GM23338 (cell line): ENCODE data around the gene APOL6. TPM values are rescaled to one million over a fixed set of nuclear protein-coding genes. Genes with fewer than 3 reads are reported as not detected.
A peak's percentile ranks its signal among the peaks of the same experiment; 100 is the strongest.

ENCODE experiments used
- ATAC-seq: fragments of 200-7000 bp; cut with Tn5 transposase; 3 replicates; pipeline ENCODE4 v1.9.1; 2020
- DNase-seq: peaks from one replicate; pipeline ENCODE4 v3.0.0-alpha.2; 2015; ENCODE audit warnings: low spot score
- H2AFZ ChIP-seq: fragments of 200-600 bp; sonication (generic); 2 replicates; pipeline ENCODE4 v1.8.0; 2016; ENCODE audit warnings: antibody characterized with exemption, mild to moderate bottlenecking, moderate library complexity
- H3F3A ChIP-seq: fragments of 200-600 bp; sonication (generic); replicated peaks from 2 replicates; pipeline ENCODE4 v1.8.0; 2017; ENCODE audit warnings: antibody characterized with exemption, mixed run types, low read depth
- H3K27ac ChIP-seq: fragments of 200-600 bp; sonication (generic); 2 replicates; pipeline ENCODE4 v1.6.1; 2016; ENCODE audit warnings: low read depth
- H3K27me3 ChIP-seq: fragments of 200-600 bp; sonication (generic); 2 replicates; pipeline ENCODE4 v1.8.0; 2016; ENCODE audit warnings: mild to moderate bottlenecking, mixed run types, moderate library complexity; ENCODE audit not compliant: insufficient read depth
- H3K36me3 ChIP-seq: fragments of 200-600 bp; sonication (generic); 2 replicates; pipeline ENCODE4 v1.8.0; 2016; ENCODE audit warnings: mild to moderate bottlenecking; ENCODE audit not compliant: insufficient read depth
- H3K4me1 ChIP-seq: fragments of 200-600 bp; sonication (generic); 2 replicates; pipeline ENCODE4 v1.8.0; 2016; ENCODE audit warnings: mild to moderate bottlenecking, moderate library complexity; ENCODE audit not compliant: insufficient read depth
- H3K4me2 ChIP-seq: fragments of 200-600 bp; sonication (generic); 2 replicates; pipeline ENCODE4 v1.7.1; 2017; ENCODE audit warnings: mixed run types
- H3K4me3 ChIP-seq: fragments of 200-600 bp; sonication (generic); 2 replicates; pipeline ENCODE4 v1.6.1; 2016; ENCODE audit warnings: mixed run types
- H3K79me2 ChIP-seq: fragments of 200-600 bp; sonication (generic); replicated peaks from 2 replicates; pipeline ENCODE4 v1.8.0; 2017; ENCODE audit warnings: mild to moderate bottlenecking; ENCODE audit not compliant: insufficient read depth
- H3K9me2 ChIP-seq: fragments of 200-600 bp; sonication (generic); 2 replicates; pipeline ENCODE4 v1.8.0; 2017; ENCODE audit not compliant: insufficient read depth
- H4K20me1 ChIP-seq: fragments of 200-600 bp; sonication (generic); replicated peaks from 2 replicates; pipeline ENCODE4 v1.8.0; 2017; ENCODE audit warnings: mild to moderate bottlenecking; ENCODE audit not compliant: insufficient read depth
- H3K27ac Mint-ChIP-seq: 2 replicates; pipeline ENCODE4 v1.8.0; 2020; ENCODE audit warnings: inconsistent platforms, mild to moderate bottlenecking, moderate library complexity, mixed read lengths
- H3K27me3 Mint-ChIP-seq: 3 replicates; pipeline ENCODE4 v1.8.0; 2022; ENCODE audit warnings: low read depth, mild to moderate bottlenecking, moderate library complexity, mixed read lengths, inconsistent platforms; ENCODE audit not compliant: insufficient read depth, poor library complexity
- H3K36me3 Mint-ChIP-seq: 3 replicates; pipeline ENCODE4 v1.8.0; 2021; ENCODE audit warnings: low read depth, mild to moderate bottlenecking, inconsistent platforms, moderate library complexity, mixed read lengths
- H3K4me1 Mint-ChIP-seq: 3 replicates; pipeline ENCODE4 v1.8.0; 2020; ENCODE audit warnings: mild to moderate bottlenecking, inconsistent platforms, mixed read lengths
- H3K4me3 Mint-ChIP-seq: 3 replicates; pipeline ENCODE4 v1.8.0; 2021; ENCODE audit warnings: moderate library complexity, mild to moderate bottlenecking, inconsistent platforms, mixed read lengths
- H3K9me3 Mint-ChIP-seq: 3 replicates; pipeline ENCODE4 v1.8.0; 2020; ENCODE audit warnings: moderate library complexity, mild to moderate bottlenecking, inconsistent platforms, mixed read lengths
- CREB1 ChIP-seq: fragments of 250-450 bp; sonication (Bioruptor Pico); IDR thresholded peaks from 2 replicates; pipeline ENCODE4 v1.5.0; 2020; ENCODE audit warnings: low read depth, mild to moderate bottlenecking, moderate library complexity
- EZH2 ChIP-seq: fragments of 200-600 bp; sonication (generic); IDR thresholded peaks from one replicate; pipeline ENCODE4 v1.8.0; 2017; ENCODE audit warnings: antibody characterized with exemption, mild to moderate bottlenecking, low read depth; ENCODE audit not compliant: unreplicated experiment
- EZH2phosphoT487 ChIP-seq: fragments of 200-600 bp; sonication (generic); IDR thresholded peaks from one replicate; pipeline ENCODE4 v1.8.1; 2018; ENCODE audit warnings: antibody characterized with exemption; ENCODE audit not compliant: unreplicated experiment
- JUNB ChIP-seq: IDR thresholded peaks from one replicate; pipeline ENCODE4 v1.6.1; 2016; ENCODE audit warnings: antibody characterized with exemption; ENCODE audit not compliant: unreplicated experiment
- NANOG ChIP-seq: IDR thresholded peaks from 2 replicates; pipeline ENCODE4 v1.6.1; 2016; ENCODE audit warnings: antibody characterized with exemption, borderline replicate concordance
- REST ChIP-seq: IDR thresholded peaks from one replicate; pipeline ENCODE4 v1.6.1; 2018; ENCODE audit warnings: antibody characterized with exemption; ENCODE audit not compliant: unreplicated experiment
- STAT1 ChIP-seq: IDR thresholded peaks from one replicate; pipeline ENCODE4 v1.6.1; 2016; ENCODE audit warnings: antibody characterized with exemption; ENCODE audit not compliant: unreplicated experiment
- ZNF114 ChIP-seq: fragments of 250-450 bp; sonication (Bioruptor Pico); IDR thresholded peaks from 2 replicates; pipeline ENCODE4 v1.5.0; 2020; ENCODE audit warnings: mild to moderate bottlenecking, moderate library complexity
- ZNF462 ChIP-seq: fragments of 250-450 bp; sonication (Bioruptor Pico); IDR thresholded peaks from 2 replicates; pipeline ENCODE4 v1.5.0; 2020; ENCODE audit warnings: mild to moderate bottlenecking, moderate library complexity
- long read RNA-seq: library from polyadenylated mRNA; unstranded; transcript quantifications from one replicate; pipeline ENCODE4 v2.0.0, GENCODE V29; 2020; ENCODE audit not compliant: unreplicated experiment
- polyA plus RNA-seq: library from polyadenylated mRNA; unstranded; fragments of >200 nt; fragmentation: Nextera tagmentation; extraction: Ambion mirVana; gene quantifications from 2 replicates; pipeline ENCODE4 v1.2.1, GENCODE V29; 2016
- total RNA-seq: library from RNA; depleted of rRNA; stranded (reverse); fragments of >200 nt; shearing (Covaris generic); gene quantifications from 2 replicates; pipeline ENCODE4 v1.2.3, GENCODE V29; 2014; rRNA removed

APOL6 gene
- 0.08 and 0.14 TPM in 2 replicates for total RNA-seq
- 0.09 and 0.10 TPM in 2 replicates for polyA plus RNA-seq
- long read RNA-seq, result 0 reads

- H3K36me3 Mint-ChIP-seq, result peaks cover 6% of the 10 kb centered on the region
- H3K4me3 ChIP-seq, result no peak within 1 kb of the TSS
- H3K27ac ChIP-seq, result no peak within 1 kb of the TSS; the same call in 1 of the 2 replicates
- peaks cover 10% of the 10 kb centered on the region for H3K4me1 ChIP-seq
- peaks cover 2% of the 10 kb centered on the region for H3K27me3 Mint-ChIP-seq
- no peaks in the 10 kb centered on the region for H3K36me3 ChIP-seq
- H3K4me2 ChIP-seq, result peak within 1 kb of the TSS; percentile 65
- peak within 1 kb of the TSS; percentile 84 for H3K27ac Mint-ChIP-seq
- no peaks in the 10 kb centered on the region for H4K20me1 ChIP-seq
- no peaks in the 10 kb centered on the region for H3K27me3 ChIP-seq
- peak within 1 kb of the TSS; percentile 99 for H2AFZ ChIP-seq
- peak within 1 kb of the TSS; percentile 48; the same call in 2 of the 3 replicates for H3K4me3 Mint-ChIP-seq
- no peaks in the 10 kb centered on the region for H3K9me2 ChIP-seq
- H3F3A ChIP-seq, result no peaks in the 10 kb centered on the region
- no peaks in the 10 kb centered on the region for H3K79me2 ChIP-seq
- TF ChIP-seq EZH2phosphoT487, result no peak
- TF ChIP-seq ZNF462 (CRISPR knock-in tag), result no peak
- ATAC-seq (peak; percentile 83), DNase-seq (peak; percentile 32)
- H3K9me3 Mint-ChIP-seq, result peaks cover 12% of the 10 kb centered on the region
- H3K4me1 Mint-ChIP-seq, result peaks cover 18% of the 10 kb centered on the region
These were observed at the start of gene APOL6 for GRCh38 chr22:35648066-35649025. TSS of gene APOL6 (plus strand) at chr22:35648446. CDS start at chr22:35656426, 7,980 bp downstream.

GRCh38 chr22:35599364-35599763 is 48.9 kb upstream of the APOL6 start:
- Mint-ChIP-seq H3K36me3 (no peaks in the 10 kb centered on the region), H3K27ac (no peak overlapping the region), H3K4me3 (no peak overlapping the region), H3K4me1 (0 out of 3 replicates have a peak, but pooled peaks cover 2% of the 10 kb centered on the region), H3K27me3 (peaks cover 14% of the 10 kb centered on the region), H3K9me3 (no peaks in the 10 kb centered on the region; the same call in 2 of the 3 replicates)
- Histone ChIP-seq H4K20me1 (no peaks in the 10 kb centered on the region), H3K27ac (no peak overlapping the region), H3K9me2 (no peaks in the 10 kb centered on the region), H3K27me3 (no peaks in the 10 kb centered on the region), H3K36me3 (no peaks in the 10 kb centered on the region), H3K4me3 (no peak overlapping the region), H3K79me2 (no peaks in the 10 kb centered on the region), H3K4me1 (no peaks in the 10 kb centered on the region), H3K4me2 (no peak overlapping the region), H3F3A (peaks cover 9% of the 10 kb centered on the region; the same call in 1 of the 2 replicates), H2AFZ (no peak overlapping the region)
- ATAC-seq (no peak), DNase-seq (no peak)
- TF ChIP-seq EZH2 (no peak), STAT1 (no peak), CREB1 (no peak), JUNB (no peak), ZNF114 (CRISPR knock-in tag) (no peak), NANOG (no peak), EZH2phosphoT487 (no peak), REST (no peak)
